Keratinocyte (primary cell): Measurements from ENCODE around the gene TIMM50. TPM values are rescaled to one million over a fixed set of nuclear protein-coding genes. Genes with fewer than 3 reads are reported as not detected.

ENCODE experiments used
- DNase-seq: peaks from one replicate; pipeline ENCODE4 v3.0.0-alpha.2; 2011; ENCODE audit warnings: low read depth, missing footprints, low spot score
- FAIRE-seq: peaks from 2 replicates; lab custom pipeline; 2011; peaks lifted over from hg19 to GRCh38; lab: Jason Lieb, UNC
- H2AFZ ChIP-seq: 2 replicates; pipeline ENCODE4 v1.6.0; 2012; ENCODE audit warnings: low read length, control low read depth, inconsistent platforms; ENCODE audit not compliant: control insufficient read depth
- H3K27ac ChIP-seq: 2 replicates; pipeline ENCODE4 v1.5.1; 2011; ENCODE audit warnings: low read length; ENCODE audit not compliant: control insufficient read depth, insufficient read depth
- H3K27me3 ChIP-seq: 3 replicates; pipeline ENCODE4 v1.6.0; 2011; ENCODE audit warnings: low read length; ENCODE audit not compliant: control insufficient read depth, insufficient read depth; ENCODE audit errors: extremely low read depth
- H3K36me3 ChIP-seq, 2 experiments: 2 replicates in 1 of 2; 3 replicates in 1 of 2; pipeline ENCODE4 v1.5.1; 2011; ENCODE audit warnings: low read length in 2 of 2, mild to moderate bottlenecking in 1 of 2; ENCODE audit not compliant: control insufficient read depth in 2 of 2, insufficient read depth in 2 of 2; ENCODE audit errors: extremely low read depth in 1 of 2
- H3K4me1 ChIP-seq: 3 replicates; pipeline ENCODE4 v1.5.1; 2011; ENCODE audit warnings: low read length; ENCODE audit not compliant: control insufficient read depth, insufficient read depth; ENCODE audit errors: extremely low read depth
- H3K4me2 ChIP-seq: 3 replicates; pipeline ENCODE4 v1.6.0; 2011; ENCODE audit warnings: low read depth, low read length; ENCODE audit not compliant: control insufficient read depth, insufficient read depth; ENCODE audit errors: extremely low read depth
- H3K4me3 ChIP-seq, 3 experiments: fragments of 200-600 bp in 1 of 3; sonication (generic) in 1 of 3; 2 replicates in 2 of 3; 3 replicates in 1 of 3; pipeline ENCODE4 v1.5.1; 2011 to 2016; ENCODE audit warnings: low read length in 3 of 3, mild to moderate bottlenecking in 3 of 3, control low read depth in 2 of 3, inconsistent platforms in 1 of 3, low read depth in 1 of 3, mixed read lengths in 1 of 3, mixed run types in 1 of 3, moderate library complexity in 1 of 3; ENCODE audit not compliant: control insufficient read depth in 2 of 3, insufficient read depth in 2 of 3; ENCODE audit errors: extremely low read depth in 1 of 3
- H3K79me2 ChIP-seq: 2 replicates; pipeline ENCODE4 v1.6.0; 2012; ENCODE audit warnings: low read length; ENCODE audit not compliant: control insufficient read depth, insufficient read depth
- H3K9ac ChIP-seq: 3 replicates; pipeline ENCODE4 v1.6.0; 2011; ENCODE audit warnings: low read length; ENCODE audit not compliant: control insufficient read depth, insufficient read depth; ENCODE audit errors: extremely low read depth
- H3K9me1 ChIP-seq: 3 replicates; pipeline ENCODE4 v1.6.0; 2011; ENCODE audit warnings: low read length; ENCODE audit not compliant: control insufficient read depth, insufficient read depth; ENCODE audit errors: extremely low read depth
- H3K9me3 ChIP-seq: 2 replicates; pipeline ENCODE4 v1.5.1; 2012; ENCODE audit warnings: low read depth, low read length; ENCODE audit not compliant: control insufficient read depth
- H4K20me1 ChIP-seq: 3 replicates; pipeline ENCODE4 v1.6.0; 2011; ENCODE audit warnings: low read length; ENCODE audit not compliant: control insufficient read depth, insufficient read depth; ENCODE audit errors: extremely low read depth
- EZH2 ChIP-seq: IDR thresholded peaks from one replicate; pipeline ENCODE4 v1.6.1; 2012; ENCODE audit warnings: inconsistent platforms, mild to moderate bottlenecking, low read length, moderate library complexity
- dilution Hi-C: fragments of 300-500 bp; cut with MboI; formaldehyde crosslinking; loops from one replicate; pipeline ENCODE4 v1.7.0; 2020; ENCODE audit warnings: low sequenced_read_pairs; ENCODE audit not compliant: extremely low pct_ligation_motif_present
- polyA plus RNA-seq, 5 experiments: library from polyadenylated mRNA; depleted of rRNA in 3 of 5; stranded (reverse) in 3 of 5; stranded (forward) in 1 of 5; unstranded in 1 of 5; fragments of >200 nt; gene quantifications; 1 replicate in 1 of 5; 2 replicates in 3 of 5; 3 replicates in 1 of 5; pipeline versions ENCODE4 v1.2.1 to v1.2.3, GENCODE V29; 2011 to 2012; ENCODE audit warnings: missing spikeins in 2 of 5, low read depth in 1 of 5, low replicate concordance in 1 of 5
- TF ChIP-seq, protein P1 (sequence below), 3 experiments: IDR thresholded peaks in 1 of 3; conservative IDR thresholded peaks in 1 of 3; optimal IDR thresholded peaks in 1 of 3; 2 replicates in 2 of 3; 3 replicates in 1 of 3; pipeline versions ENCODE3 to v1.5.1; 2011; ENCODE audit warnings: low read length in 3 of 3, mild to moderate bottlenecking in 3 of 3, moderate library complexity in 2 of 3, control low read depth in 1 of 3, inconsistent platforms in 1 of 3; ENCODE audit not compliant: insufficient read depth in 2 of 3; ENCODE audit errors: extremely low read depth in 1 of 3

The TIMM50 gene
- polyA plus RNA-seq, 1 donor (not counting 4 experiments of a cell fraction or from before 2014, with no cell fraction given), result 85.5 TPM

GRCh38 chr19:39481229-39481545, 549 bp downstream of the TIMM50 start:
- dilution Hi-C loops, result no loop called here
- peak overlapping the region; percentile 94 for H3K27ac ChIP-seq
- peaks cover 21 to 31% of the 10 kb centered on the region in 2 experiments for H3K36me3 ChIP-seq
- peaks cover 27% of the 10 kb centered on the region for H3K79me2 ChIP-seq
- no peaks in the 10 kb centered on the region for H4K20me1 ChIP-seq
- H3K27me3 ChIP-seq, result no peaks in the 10 kb centered on the region
- peak overlapping the region; percentile 99 for H3K9ac ChIP-seq
- peak overlapping the region; percentile 99 for H3K4me2 ChIP-seq
- peaks cover 16% of the 10 kb centered on the region for H3K4me1 ChIP-seq
- TF ChIP-seq, protein P1, sequence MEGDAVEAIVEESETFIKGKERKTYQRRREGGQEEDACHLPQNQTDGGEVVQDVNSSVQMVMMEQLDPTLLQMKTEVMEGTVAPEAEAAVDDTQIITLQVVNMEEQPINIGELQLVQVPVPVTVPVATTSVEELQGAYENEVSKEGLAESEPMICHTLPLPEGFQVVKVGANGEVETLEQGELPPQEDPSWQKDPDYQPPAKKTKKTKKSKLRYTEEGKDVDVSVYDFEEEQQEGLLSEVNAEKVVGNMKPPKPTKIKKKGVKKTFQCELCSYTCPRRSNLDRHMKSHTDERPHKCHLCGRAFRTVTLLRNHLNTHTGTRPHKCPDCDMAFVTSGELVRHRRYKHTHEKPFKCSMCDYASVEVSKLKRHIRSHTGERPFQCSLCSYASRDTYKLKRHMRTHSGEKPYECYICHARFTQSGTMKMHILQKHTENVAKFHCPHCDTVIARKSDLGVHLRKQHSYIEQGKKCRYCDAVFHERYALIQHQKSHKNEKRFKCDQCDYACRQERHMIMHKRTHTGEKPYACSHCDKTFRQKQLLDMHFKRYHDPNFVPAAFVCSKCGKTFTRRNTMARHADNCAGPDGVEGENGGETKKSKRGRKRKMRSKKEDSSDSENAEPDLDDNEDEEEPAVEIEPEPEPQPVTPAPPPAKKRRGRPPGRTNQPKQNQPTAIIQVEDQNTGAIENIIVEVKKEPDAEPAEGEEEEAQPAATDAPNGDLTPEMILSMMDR (optimal IDR thresholded peaks at IDR 0.05 in 1 of 3, IDR thresholded peaks at IDR 0.05 in 1 of 3, conservative IDR thresholded peaks at IDR 0.05 in 1 of 3; ENCODE audit: extremely low read depth in 1 of 3, insufficient read depth in 2 of 3, low read length in 3 of 3), result no peak
- no peak for TF ChIP-seq EZH2
- DNase-seq (no peak), FAIRE-seq (no peak)
- no peaks in the 10 kb centered on the region for H3K9me1 ChIP-seq
- peak overlapping the region; percentile 81 to 89 (median 83) for H3K4me3 ChIP-seq
- H3K9me3 ChIP-seq, result no peaks in the 10 kb centered on the region
- H2AFZ ChIP-seq, result peak overlapping the region; percentile 83

GRCh38 chr19:39481676-39482075, 1.0 kb downstream of the TIMM50 start:
- Histone ChIP-seq H3K4me1 (peaks cover 16% of the 10 kb centered on the region), H3K36me3 (peaks cover 20 to 31% of the 10 kb centered on the region in 2 experiments), H3K4me3 (peak overlapping the region; percentile 81 to 89 (median 83)), H3K9me1 (no peaks in the 10 kb centered on the region), H4K20me1 (peaks cover 3% of the 10 kb centered on the region), H3K79me2 (peaks cover 32% of the 10 kb centered on the region), H3K27ac (peak overlapping the region; percentile 94), H2AFZ (no peak overlapping the region), H3K9me3 (no peaks in the 10 kb centered on the region), H3K9ac (peak overlapping the region; percentile 99), H3K27me3 (no peaks in the 10 kb centered on the region), H3K4me2 (peak overlapping the region; percentile 99)
- no peak for DNase-seq
- no peak for FAIRE-seq
- TF ChIP-seq, protein P1 (optimal IDR thresholded peaks at IDR 0.05 in 1 of 3, IDR thresholded peaks at IDR 0.05 in 1 of 3, conservative IDR thresholded peaks at IDR 0.05 in 1 of 3; ENCODE audit: extremely low read depth in 1 of 3, insufficient read depth in 2 of 3, low read length in 3 of 3), result no peak
- TF ChIP-seq EZH2, result no peak
- dilution Hi-C loops, result no loop called here
